Stimulated activated CD4-positive, alpha-beta T cell treated with anti-CD3 and anti-CD28 coated beads, Interleukin-1b, Interleukin-23, amount 100 ng/mL, for 4 hours (primary cell): ENCODE data around the gene EFHC1.

Experiments
- DNase-seq, 2 donors: peaks; one replicate each; pipeline ENCODE4 v3.0.0-alpha.2; 2020; ENCODE audit warnings: low read depth in 2 of 2

EFHC1 gene

DNA sequence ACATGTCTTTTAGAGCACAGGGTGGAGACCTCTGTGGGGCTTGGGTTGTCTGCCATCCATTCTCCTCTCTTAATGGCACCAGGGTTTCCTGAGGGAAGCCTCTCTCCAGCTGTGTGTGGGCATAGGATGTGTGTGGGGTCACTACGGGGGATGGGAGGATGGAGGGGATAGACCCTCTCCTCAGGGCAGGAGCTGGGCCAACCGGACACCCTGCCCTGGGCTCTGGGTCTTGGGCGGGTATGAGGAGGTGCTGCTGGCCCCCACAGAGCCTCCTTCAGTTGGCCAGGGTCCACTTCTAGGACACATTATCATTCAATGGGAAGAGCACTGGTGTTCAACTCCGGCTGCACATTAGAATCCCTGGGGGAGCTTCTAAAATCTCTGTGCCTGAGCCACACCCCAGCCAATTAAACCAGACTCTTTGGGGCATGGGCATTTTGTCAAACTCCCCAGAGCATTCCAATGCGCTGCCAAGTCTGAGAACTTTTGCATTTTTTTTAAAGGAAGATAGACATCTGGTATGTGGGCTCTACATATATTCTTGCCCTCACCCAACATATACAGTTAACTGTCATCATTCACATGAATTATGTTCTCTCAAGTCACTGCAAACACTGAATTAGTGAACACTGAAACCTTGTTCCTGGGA, 118.2 kb downstream of the EFHC1 start:
- DNase-seq, result no peak

GRCh38 chr6:52538901-52539354, 118.8 kb downstream of the EFHC1 start:
- DNase-seq, result no peak

- no peak for DNase-seq
Measured at GRCh38 chr6:52539607-52540006, 119.5 kb downstream of the EFHC1 start.

GRCh38 chr6:52540286-52540902, 120.3 kb downstream of the EFHC1 start:
- DNase-seq, result no peak

DNA sequence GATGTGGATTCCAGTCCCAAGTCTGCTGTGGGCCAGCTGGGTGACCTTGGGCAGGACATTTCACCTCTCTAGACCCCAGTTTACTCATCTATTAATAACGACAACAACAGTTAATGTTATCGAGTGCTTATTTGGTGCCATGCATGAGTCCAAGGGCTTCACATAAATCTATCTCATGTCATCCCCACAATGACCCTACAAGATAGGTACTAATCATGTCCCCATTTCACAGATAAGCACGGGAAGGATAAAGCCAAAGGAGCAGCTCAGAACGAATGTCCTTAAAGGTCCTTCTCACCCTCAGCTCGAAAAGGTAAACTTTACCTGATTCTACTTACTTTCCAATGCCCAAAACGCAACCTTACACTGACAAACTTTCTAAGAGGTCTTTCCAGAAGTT, 121.0 kb downstream of the EFHC1 start:
- DNase-seq, result no peak

- no peak for DNase-seq
Measured at GRCh38 chr6:52543262-52543661, 123.1 kb downstream of the EFHC1 start.

DNA sequence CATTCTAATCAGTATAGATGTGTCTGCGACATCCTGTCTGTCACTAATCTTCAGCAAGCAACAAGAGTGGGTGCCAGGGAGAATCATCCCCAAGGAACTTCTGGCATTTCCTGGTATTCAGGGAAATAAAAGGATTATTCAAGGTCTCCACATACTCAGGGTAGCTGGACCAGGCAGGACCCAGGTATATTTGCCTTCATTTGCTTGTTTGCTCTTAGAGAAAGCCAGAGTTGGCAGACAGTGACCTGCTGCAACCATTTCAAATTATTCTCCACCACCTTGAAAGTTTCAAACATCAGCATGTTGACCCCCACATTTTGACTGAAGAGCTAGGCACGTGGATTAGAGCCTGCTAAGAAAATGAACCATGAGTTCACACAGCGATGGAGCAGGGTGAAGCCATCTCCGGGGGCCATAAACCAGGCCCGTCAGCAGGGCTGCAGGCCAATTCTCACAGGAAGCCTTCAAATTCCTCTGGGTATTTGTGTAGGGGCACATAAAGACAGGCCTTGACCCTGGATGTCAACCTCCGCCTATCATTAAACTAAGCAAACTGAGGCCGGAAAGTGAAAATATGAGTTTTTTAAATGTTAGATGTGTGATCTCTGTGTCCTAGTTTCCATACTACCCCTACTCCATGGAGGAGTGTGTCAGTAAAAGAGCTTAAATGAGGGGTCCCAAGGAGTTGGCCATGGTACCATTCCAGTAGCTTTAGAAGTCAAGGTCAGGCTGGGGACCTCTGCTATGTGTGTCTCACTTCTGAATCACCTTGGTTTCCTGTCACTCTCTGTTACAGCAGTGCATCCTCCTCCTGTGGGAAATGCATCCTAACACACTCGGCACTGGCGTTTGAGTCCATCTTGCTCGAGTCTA, 123.8 kb downstream of the EFHC1 start:
- DNase-seq, result no peak

GRCh38 chr6:52544602-52545405, 124.7 kb downstream of the EFHC1 start:
- DNase-seq, result no peak

GRCh38 chr6:52545406-52546119, 125.4 kb downstream of the EFHC1 start:
- no peak for DNase-seq

DNA sequence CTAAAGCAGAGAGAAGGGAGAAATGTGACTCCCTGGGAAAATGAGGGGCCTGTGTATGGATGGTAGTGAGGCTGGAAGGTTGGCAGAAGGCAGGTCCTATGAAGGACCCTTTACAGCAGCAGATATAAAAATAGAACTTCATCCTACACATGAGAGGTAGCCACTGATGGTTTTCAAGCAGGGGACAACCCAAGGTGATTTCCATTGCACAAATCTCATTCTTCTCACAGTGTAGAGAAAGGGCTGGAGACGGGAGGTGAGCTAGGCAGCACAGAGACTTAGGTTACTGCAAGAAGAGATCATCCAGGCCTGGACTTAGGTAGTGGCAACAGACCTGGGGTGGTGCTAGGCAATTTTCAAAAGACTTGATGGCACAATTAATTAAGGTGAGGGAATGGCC, 126.0 kb downstream of the EFHC1 start:
- DNase-seq, result no peak

DNA sequence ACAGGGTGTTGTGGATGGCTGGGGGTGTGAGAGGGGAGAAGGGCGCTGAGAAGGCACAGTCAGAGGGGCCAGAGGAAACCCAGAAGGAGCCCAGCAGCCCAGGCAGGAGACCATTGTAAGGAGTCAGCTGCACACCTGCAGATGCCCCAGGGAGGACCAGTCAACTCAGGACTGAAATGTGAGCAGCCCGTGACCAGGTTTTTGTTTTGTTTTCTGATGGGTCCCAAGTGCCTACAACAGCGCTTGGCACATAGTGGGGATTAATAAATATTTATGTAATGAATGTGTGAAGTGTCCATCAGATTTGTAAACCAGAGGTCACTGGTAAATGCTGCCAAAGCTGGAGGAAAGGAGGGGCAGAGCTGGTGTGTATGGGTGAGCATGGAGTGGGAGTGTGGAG, 126.5 kb downstream of the EFHC1 start:
- no peak for DNase-seq

- DNase-seq, result no peak
Measured at GRCh38 chr6:52547647-52548352, 127.7 kb downstream of the EFHC1 start.

DNA sequence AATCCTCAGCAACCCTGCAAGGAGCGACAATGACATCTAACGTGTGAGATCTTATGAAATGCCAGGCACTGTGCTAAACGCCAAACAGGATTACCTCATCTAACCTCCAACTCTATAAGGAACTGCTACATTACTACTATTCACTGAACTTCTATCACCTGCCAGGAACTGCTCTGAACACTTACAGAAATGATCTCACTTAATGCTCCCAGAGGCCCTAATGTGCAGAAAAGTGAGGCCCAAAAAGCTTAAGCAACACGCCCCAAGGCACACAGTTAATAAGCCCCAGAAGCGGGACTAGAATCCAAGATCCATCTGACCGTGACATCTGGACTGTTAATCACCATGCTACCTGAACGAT, 128.2 kb downstream of the EFHC1 start:
- no peak for DNase-seq

DNA sequence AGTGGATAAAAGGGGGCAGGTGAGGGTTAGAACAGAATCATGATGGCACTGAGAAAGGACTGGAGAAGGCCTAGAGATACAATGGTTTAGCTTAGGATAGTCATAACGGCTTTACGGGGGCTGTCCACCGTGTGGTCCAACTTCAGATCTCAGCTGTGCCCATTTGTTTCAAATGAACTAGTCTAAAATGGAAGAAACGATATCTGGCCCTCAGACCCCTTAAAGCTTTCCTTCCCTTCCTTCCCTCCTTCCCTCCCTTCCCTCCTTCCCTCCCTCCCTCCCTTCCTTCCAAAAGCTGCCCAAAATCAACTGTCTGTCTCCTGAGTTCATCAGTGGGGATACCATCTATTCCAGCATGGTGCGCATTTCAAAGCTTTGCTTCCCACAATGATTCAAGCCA, 128.9 kb downstream of the EFHC1 start:
- no peak for DNase-seq

- no peak for DNase-seq
Measured at GRCh38 chr6:52549428-52549827, 129.3 kb downstream of the EFHC1 start.

DNA sequence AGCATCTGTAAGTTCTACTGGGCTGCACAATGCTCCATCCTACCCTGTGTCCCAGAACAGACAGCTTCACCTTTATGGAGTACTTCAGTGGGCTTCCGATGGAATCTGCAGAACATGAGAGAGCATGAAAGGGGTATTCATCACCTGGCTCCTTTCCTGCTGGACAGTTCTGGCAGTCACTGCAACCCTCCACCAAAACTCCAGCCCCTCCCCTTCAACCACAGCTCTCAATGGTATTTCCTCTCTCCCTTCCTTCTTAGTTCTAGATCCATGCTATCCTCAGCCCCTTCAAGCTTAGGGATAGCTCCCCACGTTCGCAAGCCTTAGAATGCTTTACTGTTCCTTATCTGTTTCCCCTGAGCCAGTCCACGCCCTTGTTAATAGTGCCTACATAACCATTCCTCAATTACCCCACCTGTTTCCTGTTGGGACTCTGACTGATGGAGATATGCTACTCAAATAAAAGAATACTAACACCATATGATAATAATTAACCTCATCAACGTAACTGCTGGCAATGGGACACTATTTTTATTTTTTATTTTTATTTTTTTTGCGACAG, 130.0 kb downstream of the EFHC1 start:
- no peak for DNase-seq

GRCh38 chr6:52550870-52551269, 130.7 kb downstream of the EFHC1 start:
- no peak for DNase-seq

- no peak for DNase-seq
Measured at GRCh38 chr6:52551483-52552277, 131.5 kb downstream of the EFHC1 start.

DNA sequence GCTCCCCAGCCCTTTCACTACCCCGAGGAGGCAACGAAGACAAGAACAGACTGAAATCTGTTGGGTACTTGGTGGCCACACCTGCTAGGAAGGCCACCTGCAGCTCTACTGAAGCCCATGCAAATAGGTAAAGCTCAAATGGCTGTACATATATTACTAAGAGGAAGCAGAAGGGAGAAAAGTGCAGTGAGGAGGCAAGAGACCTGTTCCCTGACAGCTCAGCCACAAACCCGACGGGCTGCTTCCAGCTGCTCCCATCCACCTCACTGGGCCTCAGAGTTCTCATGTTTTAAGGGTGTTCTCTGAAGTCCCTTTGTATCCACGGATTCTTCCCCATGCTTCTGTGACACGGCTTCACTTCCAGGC, 132.1 kb downstream of the EFHC1 start:
- DNase-seq, result no peak

- DNase-seq, result no peak
Measured at GRCh38 chr6:52553158-52553557, 133.0 kb downstream of the EFHC1 start.
